Keratinocyte (primary cell): Measurements from ENCODE around the gene MYO19.

Experiments
- EZH2 ChIP-seq: IDR thresholded peaks from one replicate; pipeline ENCODE4 v1.6.1; 2012; ENCODE audit warnings: inconsistent platforms, mild to moderate bottlenecking, low read length, moderate library complexity
- TF ChIP-seq, protein P1 (sequence below), 3 experiments: IDR thresholded peaks in 1 of 3; conservative IDR thresholded peaks in 1 of 3; optimal IDR thresholded peaks in 1 of 3; 2 replicates in 2 of 3; 3 replicates in 1 of 3; pipeline versions ENCODE3 to v1.5.1; 2011; ENCODE audit warnings: low read length in 3 of 3, mild to moderate bottlenecking in 3 of 3, moderate library complexity in 2 of 3, control low read depth in 1 of 3, inconsistent platforms in 1 of 3; ENCODE audit not compliant: insufficient read depth in 2 of 3; ENCODE audit errors: extremely low read depth in 1 of 3

DNA sequence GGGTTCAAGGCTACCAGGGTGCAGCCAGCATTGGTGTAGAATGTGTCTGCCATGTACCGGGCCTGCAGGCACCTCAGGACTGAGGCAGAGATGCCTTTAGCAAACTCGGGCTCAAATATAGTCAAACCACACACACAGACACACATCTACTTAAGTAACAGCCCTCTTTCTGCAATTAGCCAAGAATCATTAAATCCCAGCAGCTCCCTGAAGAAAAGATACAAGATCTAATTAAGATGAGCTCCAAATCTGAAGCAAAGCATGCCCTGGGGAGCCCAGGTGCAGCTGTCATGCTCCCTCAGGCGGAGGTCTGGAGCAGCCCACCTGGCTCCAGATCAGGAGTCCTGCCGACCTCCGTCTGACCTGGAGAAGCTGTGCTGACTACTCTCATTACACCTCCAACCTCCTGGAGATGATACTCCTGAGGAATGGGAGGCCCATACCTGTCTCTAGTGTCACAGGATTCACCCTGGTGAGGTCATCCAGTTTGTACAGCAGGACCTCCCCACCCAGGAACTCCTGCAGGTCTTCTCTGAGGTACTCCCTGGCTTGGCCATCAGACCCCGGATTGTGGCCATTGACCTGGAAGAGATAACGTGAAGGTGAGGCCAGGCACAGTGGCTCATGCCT is 6.9 kb downstream of the MYO19 start:
- TF ChIP-seq, protein P1, sequence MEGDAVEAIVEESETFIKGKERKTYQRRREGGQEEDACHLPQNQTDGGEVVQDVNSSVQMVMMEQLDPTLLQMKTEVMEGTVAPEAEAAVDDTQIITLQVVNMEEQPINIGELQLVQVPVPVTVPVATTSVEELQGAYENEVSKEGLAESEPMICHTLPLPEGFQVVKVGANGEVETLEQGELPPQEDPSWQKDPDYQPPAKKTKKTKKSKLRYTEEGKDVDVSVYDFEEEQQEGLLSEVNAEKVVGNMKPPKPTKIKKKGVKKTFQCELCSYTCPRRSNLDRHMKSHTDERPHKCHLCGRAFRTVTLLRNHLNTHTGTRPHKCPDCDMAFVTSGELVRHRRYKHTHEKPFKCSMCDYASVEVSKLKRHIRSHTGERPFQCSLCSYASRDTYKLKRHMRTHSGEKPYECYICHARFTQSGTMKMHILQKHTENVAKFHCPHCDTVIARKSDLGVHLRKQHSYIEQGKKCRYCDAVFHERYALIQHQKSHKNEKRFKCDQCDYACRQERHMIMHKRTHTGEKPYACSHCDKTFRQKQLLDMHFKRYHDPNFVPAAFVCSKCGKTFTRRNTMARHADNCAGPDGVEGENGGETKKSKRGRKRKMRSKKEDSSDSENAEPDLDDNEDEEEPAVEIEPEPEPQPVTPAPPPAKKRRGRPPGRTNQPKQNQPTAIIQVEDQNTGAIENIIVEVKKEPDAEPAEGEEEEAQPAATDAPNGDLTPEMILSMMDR (optimal IDR thresholded peaks at IDR 0.05 in 1 of 3, IDR thresholded peaks at IDR 0.05 in 1 of 3, conservative IDR thresholded peaks at IDR 0.05 in 1 of 3; ENCODE audit: extremely low read depth in 1 of 3, insufficient read depth in 2 of 3, low read length in 3 of 3), result no peak
- TF ChIP-seq EZH2, result no peak
